KMS-11 (cell line): ENCODE results near the gene TIGD7.

Experiments
- H2AFZ ChIP-seq: fragments of 200-600 bp; sonication (generic); 2 replicates; pipeline ENCODE4 v1.6.1; 2016; ENCODE audit warnings: antibody characterized with exemption, mixed run types, low read depth
- H3K27ac ChIP-seq: fragments of 200-600 bp; sonication (generic); 2 replicates; pipeline ENCODE4 v1.6.1; 2016; ENCODE audit warnings: mild to moderate bottlenecking, mixed run types
- H3K27me3 ChIP-seq: fragments of 200-600 bp; sonication (generic); 2 replicates; pipeline ENCODE4 v1.6.1; 2017; ENCODE audit warnings: mild to moderate bottlenecking, low read depth, mixed run types, moderate library complexity; ENCODE audit not compliant: insufficient read depth
- H3K36me3 ChIP-seq: fragments of 200-600 bp; sonication (generic); 2 replicates; pipeline ENCODE4 v1.6.1; 2017; ENCODE audit warnings: mild to moderate bottlenecking, mixed run types; ENCODE audit not compliant: insufficient read depth
- H3K4me1 ChIP-seq: fragments of 200-600 bp; sonication (generic); 2 replicates; pipeline ENCODE4 v1.6.1; 2016; ENCODE audit warnings: mild to moderate bottlenecking, low read depth, mixed run types; ENCODE audit not compliant: poor library complexity, severe bottlenecking
- H3K4me2 ChIP-seq: fragments of 200-600 bp; sonication (generic); 2 replicates; pipeline ENCODE4 v1.7.0; 2016; ENCODE audit warnings: mild to moderate bottlenecking, mixed run types
- H3K4me3 ChIP-seq: fragments of 200-600 bp; sonication (generic); IDR thresholded peaks from 2 replicates; pipeline ENCODE4 v1.6.1; 2017; ENCODE audit warnings: low read depth, low read length, mixed read lengths; ENCODE audit not compliant: insufficient read depth
- H3K79me2 ChIP-seq: fragments of 200-600 bp; sonication (generic); 2 replicates; pipeline ENCODE4 v1.6.1; 2016; ENCODE audit warnings: low read depth, mixed run types; ENCODE audit not compliant: insufficient read depth
- H3K9ac ChIP-seq: fragments of 200-600 bp; sonication (generic); 2 replicates; pipeline ENCODE4 v1.6.1; 2016; ENCODE audit warnings: mild to moderate bottlenecking, mixed run types
- H4K20me1 ChIP-seq: fragments of 200-600 bp; sonication (generic); 2 replicates; pipeline ENCODE4 v1.6.1; 2016; ENCODE audit warnings: mild to moderate bottlenecking, mixed run types; ENCODE audit not compliant: insufficient read depth
- TF ChIP-seq, protein P1 (sequence below): fragments of 200-600 bp; sonication (generic); conservative IDR thresholded peaks from 2 replicates; pipeline ENCODE4 v1.6.1; 2017; ENCODE audit warnings: low read depth, mild to moderate bottlenecking, antibody characterized with exemption, low read length, moderate library complexity, mixed read lengths

Gene TIGD7

DNA sequence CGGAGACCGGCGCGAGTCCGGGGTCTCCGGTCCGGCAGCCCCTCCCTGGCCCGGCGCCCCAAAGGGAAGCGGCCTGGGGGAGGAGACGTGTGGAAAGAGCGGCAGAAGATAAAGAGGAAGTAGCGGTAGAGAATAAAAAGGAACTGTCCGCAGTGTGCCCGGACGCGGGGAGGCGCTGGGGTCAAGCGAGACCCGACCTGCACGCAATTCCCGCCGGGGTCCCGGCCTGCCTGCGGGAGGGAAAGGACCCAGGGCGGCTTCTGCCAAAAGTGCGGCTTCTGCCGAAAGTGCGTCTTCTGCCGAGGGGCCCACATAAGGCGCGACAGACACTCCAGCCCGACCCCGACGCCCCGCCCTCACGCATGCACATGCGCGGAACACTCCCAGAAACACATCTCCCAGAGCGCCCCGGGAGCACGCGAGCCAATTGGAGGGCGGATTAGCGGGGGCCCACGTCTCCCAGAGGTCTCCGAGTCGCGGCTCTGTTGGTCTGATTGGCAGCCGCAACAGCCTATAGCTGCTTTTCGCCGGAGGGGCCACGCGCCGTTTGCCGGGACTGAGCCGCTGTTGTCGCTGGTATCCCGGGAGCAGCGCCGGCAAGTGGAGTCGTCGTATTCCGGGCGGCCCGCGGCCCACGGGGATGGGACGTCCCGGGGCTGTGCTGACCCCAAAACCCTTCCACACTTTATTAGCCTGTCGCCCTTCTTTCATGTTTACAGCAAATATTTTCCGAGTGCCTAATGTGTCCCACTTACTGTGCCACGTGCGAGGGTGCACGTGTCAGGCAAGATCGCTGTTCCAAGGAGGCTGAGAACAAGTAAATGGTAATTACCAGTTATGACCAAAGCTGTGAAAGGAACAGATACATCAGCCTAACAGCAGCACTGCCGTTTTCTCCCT is 40.8 kb downstream of the TIGD7 start:
- H3K4me3 ChIP-seq: peak overlapping the region; percentile 43
- H4K20me1 ChIP-seq: no peaks in the 10 kb centered on the region
- H3K4me2 ChIP-seq: peak overlapping the region; percentile 86
- TF ChIP-seq, protein P1, sequence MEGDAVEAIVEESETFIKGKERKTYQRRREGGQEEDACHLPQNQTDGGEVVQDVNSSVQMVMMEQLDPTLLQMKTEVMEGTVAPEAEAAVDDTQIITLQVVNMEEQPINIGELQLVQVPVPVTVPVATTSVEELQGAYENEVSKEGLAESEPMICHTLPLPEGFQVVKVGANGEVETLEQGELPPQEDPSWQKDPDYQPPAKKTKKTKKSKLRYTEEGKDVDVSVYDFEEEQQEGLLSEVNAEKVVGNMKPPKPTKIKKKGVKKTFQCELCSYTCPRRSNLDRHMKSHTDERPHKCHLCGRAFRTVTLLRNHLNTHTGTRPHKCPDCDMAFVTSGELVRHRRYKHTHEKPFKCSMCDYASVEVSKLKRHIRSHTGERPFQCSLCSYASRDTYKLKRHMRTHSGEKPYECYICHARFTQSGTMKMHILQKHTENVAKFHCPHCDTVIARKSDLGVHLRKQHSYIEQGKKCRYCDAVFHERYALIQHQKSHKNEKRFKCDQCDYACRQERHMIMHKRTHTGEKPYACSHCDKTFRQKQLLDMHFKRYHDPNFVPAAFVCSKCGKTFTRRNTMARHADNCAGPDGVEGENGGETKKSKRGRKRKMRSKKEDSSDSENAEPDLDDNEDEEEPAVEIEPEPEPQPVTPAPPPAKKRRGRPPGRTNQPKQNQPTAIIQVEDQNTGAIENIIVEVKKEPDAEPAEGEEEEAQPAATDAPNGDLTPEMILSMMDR: 0 out of 2 replicates have a peak, but pooled peaks have one; percentile 7
- H3K4me1 ChIP-seq: peaks cover 16% of the 10 kb centered on the region
- peak overlapping the region; percentile 66 for H2AFZ ChIP-seq
- H3K27me3 ChIP-seq: no peaks in the 10 kb centered on the region
- peak overlapping the region; percentile 66 for H3K9ac ChIP-seq
- H3K36me3 ChIP-seq: no peaks in the 10 kb centered on the region
- H3K27ac ChIP-seq: peak overlapping the region; percentile 85
- no peaks in the 10 kb centered on the region for H3K79me2 ChIP-seq

DNA sequence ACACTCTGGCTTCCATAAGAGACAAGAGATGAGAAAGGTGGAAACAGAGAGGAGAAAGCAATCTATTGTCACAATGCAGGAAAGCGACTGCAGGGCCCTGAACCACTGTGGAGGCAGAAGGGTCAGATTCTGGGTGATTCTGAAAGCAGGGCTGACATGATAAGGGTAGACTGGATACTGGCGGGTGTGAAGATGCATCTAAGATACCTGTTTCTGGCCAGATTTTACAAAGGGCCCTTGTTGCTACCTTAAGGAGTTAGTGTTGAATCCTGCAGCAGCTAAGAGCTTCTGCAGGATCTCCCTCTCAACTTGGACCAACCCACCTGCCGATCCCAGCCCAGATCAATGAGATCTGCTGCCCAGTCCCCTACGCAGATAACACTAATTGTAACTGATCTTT is 42.7 kb downstream of the TIGD7 start:
- Histone ChIP-seq H3K36me3 (no peaks in the 10 kb centered on the region), H3K4me1 (peaks cover 16% of the 10 kb centered on the region), H3K27me3 (no peaks in the 10 kb centered on the region), H2AFZ (no peak overlapping the region), H3K79me2 (no peaks in the 10 kb centered on the region), H3K9ac (no peak overlapping the region), H3K27ac (no peak overlapping the region), H3K4me2 (peak overlapping the region; percentile 42; the same call in 1 of the 2 replicates), H4K20me1 (no peaks in the 10 kb centered on the region), H3K4me3 (no peak overlapping the region)
- TF ChIP-seq, protein P1: no peak

DNA sequence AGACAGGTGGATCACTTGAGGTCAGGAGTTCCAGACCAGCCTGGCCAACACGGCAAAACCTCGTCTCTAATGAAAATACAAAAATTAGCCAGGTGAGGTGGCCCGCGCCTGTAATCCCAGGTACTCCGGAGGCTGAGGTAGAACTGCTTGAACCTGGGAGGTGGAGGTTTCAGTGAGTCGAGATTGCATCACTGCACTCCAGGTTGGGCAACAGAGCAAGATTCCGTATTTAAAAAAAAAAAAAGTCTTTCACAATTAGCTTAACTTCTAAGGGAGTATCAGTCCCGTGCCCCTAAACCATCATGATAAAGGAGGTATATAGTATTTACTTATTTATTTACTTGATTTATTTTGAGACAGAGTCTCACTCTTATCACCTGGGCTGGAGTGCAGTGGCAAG is 45.4 kb downstream of the TIGD7 start:
- TF ChIP-seq, protein P1: no peak
- H4K20me1 ChIP-seq: no peaks in the 10 kb centered on the region
- H3K9ac ChIP-seq: no peak overlapping the region
- peaks cover 5% of the 10 kb centered on the region for H3K4me1 ChIP-seq
- H3K27ac ChIP-seq: no peak overlapping the region
- H3K36me3 ChIP-seq: no peaks in the 10 kb centered on the region
- no peak overlapping the region for H2AFZ ChIP-seq
- no peak overlapping the region for H3K4me2 ChIP-seq
- no peaks in the 10 kb centered on the region for H3K79me2 ChIP-seq
- H3K27me3 ChIP-seq: no peaks in the 10 kb centered on the region
- no peak overlapping the region for H3K4me3 ChIP-seq

DNA sequence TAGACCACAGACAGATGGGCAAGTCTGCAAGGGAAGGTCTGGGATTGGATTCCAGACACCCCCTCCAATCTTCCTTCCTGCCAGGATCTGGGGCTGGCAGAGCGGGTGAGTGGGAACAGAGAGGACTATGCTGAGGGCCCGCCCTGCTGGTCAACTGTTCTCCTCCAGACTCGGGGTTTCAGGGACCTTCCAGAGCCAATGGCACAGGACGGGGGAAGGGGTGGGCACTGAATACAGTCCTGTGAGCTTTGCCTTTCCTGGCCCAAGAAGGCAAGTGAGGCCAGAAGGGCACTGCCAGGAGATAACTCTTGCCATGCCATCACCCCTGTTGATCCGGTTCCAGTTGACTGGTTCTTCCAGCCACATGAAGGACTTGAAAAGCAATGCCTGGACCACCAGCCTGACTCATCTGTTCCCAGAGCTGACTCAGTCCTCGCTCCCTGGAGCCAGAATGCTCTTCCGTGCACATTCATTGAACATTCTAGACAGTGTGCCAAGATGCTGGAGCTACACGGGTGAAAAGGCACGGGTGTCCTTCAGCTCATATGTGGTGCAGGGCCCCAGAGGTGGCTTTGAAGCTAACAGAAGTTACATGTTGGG is 48.3 kb downstream of the TIGD7 start:
- no peak overlapping the region for H3K4me3 ChIP-seq
- H3K27me3 ChIP-seq: no peaks in the 10 kb centered on the region
- no peaks in the 10 kb centered on the region for H3K79me2 ChIP-seq
- H2AFZ ChIP-seq: no peak overlapping the region
- H3K9ac ChIP-seq: no peak overlapping the region
- H3K36me3 ChIP-seq: no peaks in the 10 kb centered on the region
- no peaks in the 10 kb centered on the region for H4K20me1 ChIP-seq
- TF ChIP-seq, protein P1: no peak
- H3K4me1 ChIP-seq: no peaks in the 10 kb centered on the region
- H3K4me2 ChIP-seq: no peak overlapping the region
- H3K27ac ChIP-seq: no peak overlapping the region
